Liver (tissue), 9 donors: ENCODE measurements around the gene PROZ. TPM values are rescaled to one million over a fixed set of nuclear protein-coding genes. Genes with fewer than 3 reads are reported as not detected.

Experiments used
- DNase-seq: peaks from one replicate; pipeline ENCODE4 v3.0.0-alpha.2; 2017; ENCODE audit warnings: low spot score
- H3K27ac ChIP-seq, 2 donors: one replicate each; pipeline ENCODE4 v1.7.0; 2013; ENCODE audit warnings: inconsistent platforms in 2 of 2, low read length in 2 of 2, control low read depth in 1 of 2, low read depth in 1 of 2, mild to moderate bottlenecking in 1 of 2
- H3K27me3 ChIP-seq, 4 donors: one replicate each; pipeline versions ENCODE4 v1.6.1 to v1.7.0; 2013; ENCODE audit warnings: low read length in 3 of 4, inconsistent platforms in 1 of 4, mild to moderate bottlenecking in 1 of 4, moderate library complexity in 1 of 4; ENCODE audit not compliant: control insufficient read depth in 4 of 4, insufficient read depth in 4 of 4
- H3K36me3 ChIP-seq, 4 donors: one replicate each; pipeline versions ENCODE4 v1.6.1 to v1.7.0; 2013; ENCODE audit warnings: low read length in 3 of 4, mild to moderate bottlenecking in 3 of 4, low read depth in 1 of 4, moderate library complexity in 1 of 4; ENCODE audit not compliant: control insufficient read depth in 4 of 4, insufficient read depth in 3 of 4
- H3K4me1 ChIP-seq, 4 donors: one replicate each; pipeline versions ENCODE4 v1.6.1 to v1.7.0; 2013; ENCODE audit warnings: low read length in 3 of 4, mild to moderate bottlenecking in 3 of 4, moderate library complexity in 1 of 4; ENCODE audit not compliant: control insufficient read depth in 4 of 4, insufficient read depth in 4 of 4
- H3K4me3 ChIP-seq, 3 donors: one replicate each; pipeline versions ENCODE4 v1.6.1 to v1.7.0; 2013; ENCODE audit warnings: low read length in 3 of 3, control low read depth in 1 of 3, low read depth in 1 of 3, mild to moderate bottlenecking in 1 of 3
- H3K9ac ChIP-seq, 2 donors: one replicate each; pipeline ENCODE4 v1.7.0; 2013; ENCODE audit warnings: low read length in 2 of 2, mild to moderate bottlenecking in 2 of 2, moderate library complexity in 2 of 2, control low read depth in 1 of 2, low read depth in 1 of 2
- H3K9me3 ChIP-seq, 4 donors: one replicate each; pipeline versions ENCODE4 v1.6.1 to v1.7.0; 2013; ENCODE audit warnings: low read length in 3 of 4; ENCODE audit not compliant: control insufficient read depth in 4 of 4
- EGR1 ChIP-seq, 2 donors: IDR thresholded peaks; 2 replicates each; pipeline ENCODE4 v1.6.1; 2016 to 2018; ENCODE audit warnings: antibody characterized with exemption in 2 of 2, low read depth in 2 of 2
- FOXA1 ChIP-seq: IDR thresholded peaks from 2 replicates; pipeline ENCODE4 v1.6.1; 2016; ENCODE audit warnings: antibody characterized with exemption
- FOXA2 ChIP-seq: IDR thresholded peaks from 2 replicates; pipeline ENCODE4 v1.6.1; 2016; ENCODE audit warnings: antibody characterized with exemption
- GABPA ChIP-seq, 2 donors: IDR thresholded peaks in 1 of 2; conservative IDR thresholded peaks in 1 of 2; 2 replicates each; pipeline ENCODE4 v1.6.1; 2016; ENCODE audit warnings: antibody characterized with exemption in 2 of 2, mild to moderate bottlenecking in 1 of 2, moderate library complexity in 1 of 2
- HNF4A ChIP-seq, 2 donors: conservative IDR thresholded peaks; 2 replicates each; pipeline ENCODE4 v1.6.1; 2016; ENCODE audit warnings: antibody characterized with exemption in 2 of 2, mild to moderate bottlenecking in 2 of 2
- HNF4G ChIP-seq: IDR thresholded peaks from 2 replicates; pipeline ENCODE4 v1.6.1; 2016; ENCODE audit warnings: antibody characterized with exemption
- NR2F2 ChIP-seq: IDR thresholded peaks from 2 replicates; pipeline ENCODE4 v1.6.1; 2016; ENCODE audit warnings: antibody characterized with exemption
- RAD21 ChIP-seq, 2 donors: IDR thresholded peaks; 2 replicates each; pipeline ENCODE4 v1.6.1; 2016; ENCODE audit warnings: antibody characterized with exemption in 2 of 2, mild to moderate bottlenecking in 2 of 2
- RXRA ChIP-seq, 2 donors: IDR thresholded peaks; 2 replicates each; pipeline ENCODE4 v1.6.1; 2017 to 2018; ENCODE audit warnings: antibody characterized with exemption in 2 of 2, mild to moderate bottlenecking in 1 of 2
- SP1 ChIP-seq: IDR thresholded peaks from 2 replicates; pipeline ENCODE4 v1.6.1; 2018; ENCODE audit warnings: antibody characterized with exemption, mild to moderate bottlenecking
- TAF1 ChIP-seq: conservative IDR thresholded peaks from 2 replicates; pipeline ENCODE4 v1.6.1; 2016; ENCODE audit warnings: antibody characterized with exemption, mild to moderate bottlenecking
- YY1 ChIP-seq: IDR thresholded peaks from 2 replicates; pipeline ENCODE4 v1.6.1; 2016; ENCODE audit warnings: antibody characterized with exemption, mild to moderate bottlenecking
- WGBS: extraction: QIAGEN DNeasy Blood & Tissue Kit; methylation state at CpG from one replicate; pipeline ENCODE4 v1.1.7; 2013; 5-methylcytosine and 5-hydroxymethylcytosine counted together
- polyA plus RNA-seq, 2 donors: library from polyadenylated mRNA; stranded (reverse) in 1 of 2; unstranded in 1 of 2; fragments of 200-250 nt in 1 of 2; fragments of >200 nt in 1 of 2; fragmentation: Nextera tagmentation in 1 of 2; extraction: Ambion mirVana in 1 of 2; gene quantifications; one replicate each; pipeline versions ENCODE4 v1.2.1 to v1.2.3, GENCODE V29; 2013 to 2015
- total RNA-seq, 2 donors: library from RNA; depleted of rRNA; stranded (reverse); fragments of >200 nt; gene quantifications; one replicate each; pipeline ENCODE4 v1.2.3, GENCODE V29; 2014
- TF ChIP-seq, protein P1 (sequence below): IDR thresholded peaks from 2 replicates; pipeline ENCODE4 v1.6.1; 2016; ENCODE audit warnings: antibody characterized with exemption, mild to moderate bottlenecking
- TF ChIP-seq, protein P2 (sequence below): IDR thresholded peaks from 2 replicates; pipeline ENCODE4 v1.6.1; 2016; ENCODE audit warnings: antibody characterized with exemption
- TF ChIP-seq, protein P3 (sequence below): IDR thresholded peaks from 2 replicates; pipeline ENCODE4 v1.6.1; 2016; ENCODE audit warnings: antibody characterized with exemption
- TF ChIP-seq, protein P4 (sequence below): IDR thresholded peaks from 2 replicates; pipeline ENCODE4 v1.6.1; 2016; ENCODE audit warnings: antibody characterized with exemption
- TF ChIP-seq, protein P5 (sequence below): fragments of 150-350 bp; IDR thresholded peaks from 2 replicates; pipeline ENCODE4 v1.5.1; 2017; ENCODE audit warnings: improper control_type of control experiment, low read depth, low read length; ENCODE audit not compliant: missing input control
- donor health status: healthy.
- donor health status: healthy.
- donor health status: healthy.
- donor health status: healthy.
- donor health status: healthy.

The PROZ gene
- total and polyA plus RNA-seq, 4 donors, result 10.6 to 40.7 (median 30.3) TPM

DNA sequence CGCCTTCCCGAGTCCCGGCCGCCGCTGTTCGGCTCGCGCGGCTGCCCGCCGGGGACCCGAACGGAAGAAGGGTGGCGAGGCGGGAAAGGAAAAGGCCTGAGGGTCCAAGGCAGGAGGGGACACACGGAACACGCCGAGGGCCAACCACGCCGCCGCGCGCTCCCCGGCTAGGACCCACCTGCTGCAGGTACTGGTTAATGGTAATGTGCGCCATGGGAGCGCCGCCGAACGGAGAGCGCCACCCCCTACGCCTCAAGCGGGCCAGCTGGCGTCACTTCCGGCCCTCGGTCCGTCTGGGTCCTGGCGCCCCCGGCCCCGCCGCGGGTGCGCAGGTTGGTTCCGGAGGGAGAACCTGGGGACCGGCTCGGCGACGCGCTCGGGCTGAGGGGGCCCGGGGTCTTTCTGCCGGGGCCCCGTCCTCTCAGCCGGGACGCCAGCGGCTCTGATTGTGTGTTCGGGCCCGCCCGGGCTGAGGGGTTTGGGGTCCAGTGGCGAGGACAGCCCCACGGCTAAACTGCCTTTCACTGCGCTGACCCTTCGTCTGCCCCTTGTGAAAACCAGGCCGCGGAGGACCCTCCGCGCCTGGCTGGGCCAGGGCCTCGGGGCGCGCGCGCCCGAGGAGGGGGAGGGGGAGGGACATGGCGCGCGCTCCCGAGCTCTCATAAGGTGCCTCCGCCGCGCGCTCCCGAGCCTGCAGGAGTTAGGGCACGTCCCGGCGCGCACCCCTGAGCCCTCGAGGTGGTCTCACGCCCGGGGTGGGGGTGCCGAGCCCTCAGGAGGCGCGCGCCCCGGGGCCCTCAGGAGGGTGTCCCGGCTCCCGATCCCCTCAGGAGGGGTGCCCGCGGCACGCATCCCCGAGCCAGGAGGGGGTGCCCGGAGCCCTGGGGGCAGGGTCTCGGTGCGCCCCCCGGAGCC lies 50.2 kb downstream of the PROZ start, which contains the start of gene PCID2 (continued):
- TF ChIP-seq, protein P1, sequence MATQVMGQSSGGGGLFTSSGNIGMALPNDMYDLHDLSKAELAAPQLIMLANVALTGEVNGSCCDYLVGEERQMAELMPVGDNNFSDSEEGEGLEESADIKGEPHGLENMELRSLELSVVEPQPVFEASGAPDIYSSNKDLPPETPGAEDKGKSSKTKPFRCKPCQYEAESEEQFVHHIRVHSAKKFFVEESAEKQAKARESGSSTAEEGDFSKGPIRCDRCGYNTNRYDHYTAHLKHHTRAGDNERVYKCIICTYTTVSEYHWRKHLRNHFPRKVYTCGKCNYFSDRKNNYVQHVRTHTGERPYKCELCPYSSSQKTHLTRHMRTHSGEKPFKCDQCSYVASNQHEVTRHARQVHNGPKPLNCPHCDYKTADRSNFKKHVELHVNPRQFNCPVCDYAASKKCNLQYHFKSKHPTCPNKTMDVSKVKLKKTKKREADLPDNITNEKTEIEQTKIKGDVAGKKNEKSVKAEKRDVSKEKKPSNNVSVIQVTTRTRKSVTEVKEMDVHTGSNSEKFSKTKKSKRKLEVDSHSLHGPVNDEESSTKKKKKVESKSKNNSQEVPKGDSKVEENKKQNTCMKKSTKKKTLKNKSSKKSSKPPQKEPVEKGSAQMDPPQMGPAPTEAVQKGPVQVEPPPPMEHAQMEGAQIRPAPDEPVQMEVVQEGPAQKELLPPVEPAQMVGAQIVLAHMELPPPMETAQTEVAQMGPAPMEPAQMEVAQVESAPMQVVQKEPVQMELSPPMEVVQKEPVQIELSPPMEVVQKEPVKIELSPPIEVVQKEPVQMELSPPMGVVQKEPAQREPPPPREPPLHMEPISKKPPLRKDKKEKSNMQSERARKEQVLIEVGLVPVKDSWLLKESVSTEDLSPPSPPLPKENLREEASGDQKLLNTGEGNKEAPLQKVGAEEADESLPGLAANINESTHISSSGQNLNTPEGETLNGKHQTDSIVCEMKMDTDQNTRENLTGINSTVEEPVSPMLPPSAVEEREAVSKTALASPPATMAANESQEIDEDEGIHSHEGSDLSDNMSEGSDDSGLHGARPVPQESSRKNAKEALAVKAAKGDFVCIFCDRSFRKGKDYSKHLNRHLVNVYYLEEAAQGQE, result peak; percentile 67
- TF ChIP-seq SP1, result peak; percentile 29
- TF ChIP-seq HNF4G, result no peak
- no peak for TF ChIP-seq HNF4A (conservative IDR thresholded peaks at IDR 0.05)

DNA sequence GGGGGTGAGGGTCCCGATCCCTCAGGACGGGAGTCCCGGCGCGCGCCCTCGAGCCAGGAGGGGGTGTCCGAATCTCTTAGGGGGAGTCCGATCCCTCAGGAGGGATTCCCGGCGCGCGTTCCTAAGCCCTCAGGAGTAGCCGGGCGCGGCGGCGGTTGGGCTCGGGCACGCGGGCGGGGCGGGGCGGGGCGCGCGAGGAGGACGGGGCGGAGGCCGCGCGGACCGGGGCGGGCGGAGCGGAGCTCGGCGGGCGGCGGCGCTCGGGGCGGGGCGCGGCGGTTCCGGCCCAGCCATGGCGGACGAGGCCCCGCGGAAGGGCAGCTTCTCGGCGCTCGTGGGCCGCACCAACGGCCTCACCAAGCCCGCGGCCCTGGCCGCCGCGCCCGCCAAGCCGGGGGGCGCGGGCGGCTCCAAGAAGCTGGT lies 50.9 kb downstream of the PROZ start, which contains the start of gene CUL4A:
CUL4A (plus strand) TSS at position 278 of the 423 bp plus-strand sequence; CDS start at position 293, 15 bp downstream.
- H3K9ac ChIP-seq, result peak within 1 kb of the TSS; percentile 86 to 95
- peak within 1 kb of the TSS; percentile 95 to 99 (median 97) for H3K4me3 ChIP-seq
- TF ChIP-seq, protein P2, sequence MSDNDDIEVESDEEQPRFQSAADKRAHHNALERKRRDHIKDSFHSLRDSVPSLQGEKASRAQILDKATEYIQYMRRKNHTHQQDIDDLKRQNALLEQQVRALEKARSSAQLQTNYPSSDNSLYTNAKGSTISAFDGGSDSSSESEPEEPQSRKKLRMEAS, result no peak
- TF ChIP-seq, protein P3, sequence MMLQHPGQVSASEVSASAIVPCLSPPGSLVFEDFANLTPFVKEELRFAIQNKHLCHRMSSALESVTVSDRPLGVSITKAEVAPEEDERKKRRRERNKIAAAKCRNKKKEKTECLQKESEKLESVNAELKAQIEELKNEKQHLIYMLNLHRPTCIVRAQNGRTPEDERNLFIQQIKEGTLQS, result no peak
- TF ChIP-seq RAD21 (IDR thresholded peaks at IDR 0.05), result no peak
- no peak for TF ChIP-seq TAF1
- TF ChIP-seq YY1, result no peak
- TF ChIP-seq, protein P1, result no peak
- TF ChIP-seq EGR1 (IDR thresholded peaks at IDR 0.05; ENCODE audit: low read depth in 2 of 2), result no peak
- TF ChIP-seq, protein P4, sequence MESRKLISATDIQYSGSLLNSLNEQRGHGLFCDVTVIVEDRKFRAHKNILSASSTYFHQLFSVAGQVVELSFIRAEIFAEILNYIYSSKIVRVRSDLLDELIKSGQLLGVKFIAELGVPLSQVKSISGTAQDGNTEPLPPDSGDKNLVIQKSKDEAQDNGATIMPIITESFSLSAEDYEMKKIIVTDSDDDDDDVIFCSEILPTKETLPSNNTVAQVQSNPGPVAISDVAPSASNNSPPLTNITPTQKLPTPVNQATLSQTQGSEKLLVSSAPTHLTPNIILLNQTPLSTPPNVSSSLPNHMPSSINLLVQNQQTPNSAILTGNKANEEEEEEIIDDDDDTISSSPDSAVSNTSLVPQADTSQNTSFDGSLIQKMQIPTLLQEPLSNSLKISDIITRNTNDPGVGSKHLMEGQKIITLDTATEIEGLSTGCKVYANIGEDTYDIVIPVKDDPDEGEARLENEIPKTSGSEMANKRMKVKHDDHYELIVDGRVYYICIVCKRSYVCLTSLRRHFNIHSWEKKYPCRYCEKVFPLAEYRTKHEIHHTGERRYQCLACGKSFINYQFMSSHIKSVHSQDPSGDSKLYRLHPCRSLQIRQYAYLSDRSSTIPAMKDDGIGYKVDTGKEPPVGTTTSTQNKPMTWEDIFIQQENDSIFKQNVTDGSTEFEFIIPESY, result no peak
- no peak for TF ChIP-seq NR2F2
- TF ChIP-seq FOXA1, result no peak
- no peak for TF ChIP-seq SP1
- no peak for TF ChIP-seq HNF4G
- no peak for TF ChIP-seq HNF4A (conservative IDR thresholded peaks at IDR 0.05)
- no peak for TF ChIP-seq GABPA (IDR thresholded peaks at IDR 0.05 in 1 of 2, conservative IDR thresholded peaks at IDR 0.05 in 1 of 2)
- TF ChIP-seq, protein P5, sequence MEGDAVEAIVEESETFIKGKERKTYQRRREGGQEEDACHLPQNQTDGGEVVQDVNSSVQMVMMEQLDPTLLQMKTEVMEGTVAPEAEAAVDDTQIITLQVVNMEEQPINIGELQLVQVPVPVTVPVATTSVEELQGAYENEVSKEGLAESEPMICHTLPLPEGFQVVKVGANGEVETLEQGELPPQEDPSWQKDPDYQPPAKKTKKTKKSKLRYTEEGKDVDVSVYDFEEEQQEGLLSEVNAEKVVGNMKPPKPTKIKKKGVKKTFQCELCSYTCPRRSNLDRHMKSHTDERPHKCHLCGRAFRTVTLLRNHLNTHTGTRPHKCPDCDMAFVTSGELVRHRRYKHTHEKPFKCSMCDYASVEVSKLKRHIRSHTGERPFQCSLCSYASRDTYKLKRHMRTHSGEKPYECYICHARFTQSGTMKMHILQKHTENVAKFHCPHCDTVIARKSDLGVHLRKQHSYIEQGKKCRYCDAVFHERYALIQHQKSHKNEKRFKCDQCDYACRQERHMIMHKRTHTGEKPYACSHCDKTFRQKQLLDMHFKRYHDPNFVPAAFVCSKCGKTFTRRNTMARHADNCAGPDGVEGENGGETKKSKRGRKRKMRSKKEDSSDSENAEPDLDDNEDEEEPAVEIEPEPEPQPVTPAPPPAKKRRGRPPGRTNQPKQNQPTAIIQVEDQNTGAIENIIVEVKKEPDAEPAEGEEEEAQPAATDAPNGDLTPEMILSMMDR, result no peak
- no peak for TF ChIP-seq RXRA (IDR thresholded peaks at IDR 0.05)
- no peak for TF ChIP-seq FOXA2
- peaks cover 0 to 2% (median under 1%) of the 10 kb centered on the region in 4 donors for H3K36me3 ChIP-seq
- no peaks in the 10 kb centered on the region for H3K27me3 ChIP-seq
- H3K9me3 ChIP-seq, result no peaks in the 10 kb centered on the region
- peaks cover 4 to 43% (median 30%) of the 10 kb centered on the region in 4 donors for H3K4me1 ChIP-seq
- under 1% methylated on average over 66 of the region's 66 CpGs for WGBS
- peak within 1 kb of the TSS; percentile 99 to 100 for H3K27ac ChIP-seq
- DNase-seq, result peak; percentile 88
